Osteoblast (primary cell): ENCODE results near the gene FDPS. TPM values are rescaled to one million over a fixed set of nuclear protein-coding genes. Genes with fewer than 3 reads are reported as not detected.
"Not testable (repeated sequence)": the region's sequence is repeated elsewhere in the genome, so short reads cannot be mapped to it uniquely, and the experiment has no call there.

ENCODE experiments used
- DNase-seq: peaks from one replicate; pipeline ENCODE4 v3.0.0; 2011; ENCODE audit warnings: low spot score, mixed read lengths; ENCODE audit not compliant: insufficient read length; ENCODE audit errors: missing footprints
- H2AFZ ChIP-seq: 2 replicates; pipeline ENCODE4 v1.6.0; 2011; ENCODE audit warnings: mild to moderate bottlenecking, low read length
- H3K27ac ChIP-seq: 2 replicates; pipeline ENCODE4 v1.5.1; 2011; ENCODE audit warnings: mild to moderate bottlenecking, low read depth, low read length, moderate library complexity
- H3K27me3 ChIP-seq: 2 replicates; pipeline ENCODE4 v1.6.0; 2012; ENCODE audit warnings: mild to moderate bottlenecking, control low read depth, inconsistent platforms, low read length, moderate library complexity; ENCODE audit not compliant: insufficient read depth
- H3K36me3 ChIP-seq: 2 replicates; pipeline ENCODE4 v1.5.1; 2011; ENCODE audit warnings: mild to moderate bottlenecking, low read length, control low read depth, moderate library complexity; ENCODE audit not compliant: insufficient read depth
- H3K4me1 ChIP-seq: 2 replicates; pipeline ENCODE4 v1.5.1; 2011; ENCODE audit warnings: mild to moderate bottlenecking, low read length, control low read depth, moderate library complexity; ENCODE audit not compliant: insufficient read depth
- H3K4me2 ChIP-seq: 2 replicates; pipeline ENCODE4 v1.6.0; 2011; ENCODE audit warnings: mild to moderate bottlenecking, low read length; ENCODE audit not compliant: insufficient read depth
- H3K4me3 ChIP-seq: fragments of 200-600 bp; sonication (generic); 3 replicates; pipeline ENCODE4 v1.5.1; 2012; ENCODE audit warnings: mild to moderate bottlenecking, low read length, inconsistent platforms; ENCODE audit not compliant: insufficient read depth
- H3K79me2 ChIP-seq: 2 replicates; pipeline ENCODE4 v1.6.0; 2012; ENCODE audit warnings: mild to moderate bottlenecking, low read length, control low read depth, inconsistent platforms; ENCODE audit not compliant: insufficient read depth
- H3K9me3 ChIP-seq: 2 replicates; pipeline ENCODE4 v1.5.1; 2011; ENCODE audit warnings: low read depth, low read length, control low read depth
- H4K20me1 ChIP-seq: 2 replicates; pipeline ENCODE4 v1.6.0; 2012; ENCODE audit warnings: mild to moderate bottlenecking, low read length, control low read depth; ENCODE audit not compliant: insufficient read depth
- CTCF ChIP-seq: IDR thresholded peaks from 2 replicates; pipeline ENCODE4 v1.5.1; 2011; ENCODE audit warnings: mild to moderate bottlenecking, low read depth, low read length, moderate library complexity; ENCODE audit errors: extremely low read depth
- total RNA-seq: library from RNA; depleted of rRNA; stranded (reverse); fragments of >200 nt; gene quantifications from 2 replicates; pipeline ENCODE4 v1.2.3, GENCODE V29; 2012

The FDPS gene
- total RNA-seq, 1 donor, result 216 TPM

- TF ChIP-seq CTCF, result no peak
Measured at GRCh38 chr1:155285063-155285462, 23.6 kb upstream of the FDPS start.

GRCh38 chr1:155285631-155286044, 23.0 kb upstream of the FDPS start:
- no peaks in the 10 kb centered on the region for H4K20me1 ChIP-seq
- H3K79me2 ChIP-seq, result no peaks in the 10 kb centered on the region
- no peaks in the 10 kb centered on the region for H3K9me3 ChIP-seq
- no peak overlapping the region for H2AFZ ChIP-seq
- H3K27me3 ChIP-seq, result peaks cover 4% of the 10 kb centered on the region
- H3K36me3 ChIP-seq, result no peaks in the 10 kb centered on the region
- H3K27ac ChIP-seq, result no peak overlapping the region
- no peak for DNase-seq
- TF ChIP-seq CTCF, result no peak
- no peak overlapping the region for H3K4me2 ChIP-seq
- no peaks in the 10 kb centered on the region for H3K4me1 ChIP-seq
- no peak overlapping the region for H3K4me3 ChIP-seq

More at GRCh38 chr1:155285063-155285462, 23.6 kb upstream of the FDPS start:
- H3K4me3 ChIP-seq, result no peak overlapping the region
- H2AFZ ChIP-seq, result no peak overlapping the region
- H3K27me3 ChIP-seq, result no peaks in the 10 kb centered on the region
- no peaks in the 10 kb centered on the region for H3K79me2 ChIP-seq
- H3K4me1 ChIP-seq, result no peaks in the 10 kb centered on the region
- no peak overlapping the region for H3K27ac ChIP-seq
- no peak for DNase-seq
- H3K9me3 ChIP-seq, result no peaks in the 10 kb centered on the region
- H4K20me1 ChIP-seq, result no peaks in the 10 kb centered on the region
- H3K36me3 ChIP-seq, result no peaks in the 10 kb centered on the region
- no peak overlapping the region for H3K4me2 ChIP-seq

- no peak for DNase-seq
- no peak for TF ChIP-seq CTCF
- no peaks in the 10 kb centered on the region for H4K20me1 ChIP-seq
- no peaks in the 10 kb centered on the region for H3K4me1 ChIP-seq
- H3K4me2 ChIP-seq, result no peak overlapping the region
- no peaks in the 10 kb centered on the region for H3K9me3 ChIP-seq
- no peak overlapping the region for H3K4me3 ChIP-seq
- no peak overlapping the region for H2AFZ ChIP-seq
- peaks cover 6% of the 10 kb centered on the region for H3K27me3 ChIP-seq
- no peaks in the 10 kb centered on the region for H3K36me3 ChIP-seq
- H3K79me2 ChIP-seq, result no peaks in the 10 kb centered on the region
- H3K27ac ChIP-seq, result no peak overlapping the region
Measured at GRCh38 chr1:155286544-155286943, 22.1 kb upstream of the FDPS start.

- no peak for TF ChIP-seq CTCF
- no peak overlapping the region for H3K4me2 ChIP-seq
- DNase-seq, result peak; percentile 55
Measured at GRCh38 chr1:155287987-155288543, 20.6 kb upstream of the FDPS start.

GRCh38 chr1:155291006-155291405, 17.7 kb upstream of the FDPS start:
- not testable (repeated sequence) for H2AFZ ChIP-seq, H3K36me3 ChIP-seq, H3K4me3 ChIP-seq, H3K4me1 ChIP-seq, H3K4me2 ChIP-seq, H3K9me3 ChIP-seq, DNase-seq, H3K79me2 ChIP-seq, H4K20me1 ChIP-seq, H3K27ac ChIP-seq
- H3K27me3 ChIP-seq, result peaks cover 37% of the 10 kb centered on the region

More at GRCh38 chr1:155287987-155288543, 20.6 kb upstream of the FDPS start:
- H3K27me3 ChIP-seq, result peaks cover 13% of the 10 kb centered on the region
- no peak overlapping the region for H3K27ac ChIP-seq
- no peak overlapping the region for H3K4me3 ChIP-seq
- no peaks in the 10 kb centered on the region for H3K4me1 ChIP-seq
- no peaks in the 10 kb centered on the region for H4K20me1 ChIP-seq
- no peaks in the 10 kb centered on the region for H3K9me3 ChIP-seq
- H3K36me3 ChIP-seq, result no peaks in the 10 kb centered on the region
- no peaks in the 10 kb centered on the region for H3K79me2 ChIP-seq
- no peak overlapping the region for H2AFZ ChIP-seq
